ENCODE results near the gene KANSL1.

- TF ChIP-seq POLR2AphosphoS5 (IDR thresholded peaks at IDR 0.05; ENCODE audit: low read depth, low read length) (no peak), POLR2A (IDR thresholded peaks at IDR 0.05; ENCODE audit: low read depth, low read length) (no peak), TAF1 (IDR thresholded peaks at IDR 0.05; ENCODE audit: borderline replicate concordance, low read depth, low read length) (no peak)
These were observed 194.0 kb downstream of the KANSL1 start, which contains the start of gene STH for GRCh38 chr17:45998987-45999899.
